SH-SY5Y (cell line): Measurements from ENCODE around the gene KIAA1217.

ENCODE experiments used
- GATA2 ChIP-seq: IDR thresholded peaks from 2 replicates; pipeline ENCODE4 v1.6.1; 2011; ENCODE audit warnings: mild to moderate bottlenecking, low read depth, low read length
- GATA3 ChIP-seq: IDR thresholded peaks from 2 replicates; pipeline ENCODE4 v1.6.1; 2011; ENCODE audit warnings: low read depth, mild to moderate bottlenecking, low read length, moderate library complexity

- TF ChIP-seq GATA3, result no peak
- TF ChIP-seq GATA2, result no peak
Measured at GRCh38 chr10:24307696-24308485, 99.0 kb downstream of the KIAA1217 start.
